Activated CD8-positive, alpha-beta memory T cell treated with anti-CD3 and anti-CD28 coated beads, Interleukin-2, amount 50 U/mL, for 24 hours (primary cell): ENCODE data around the gene CCDC148.

Source experiments
- DNase-seq: peaks from one replicate; pipeline ENCODE4 v3.0.0-alpha.2; 2020; ENCODE audit errors: extremely low read depth

The CCDC148 gene

DNA sequence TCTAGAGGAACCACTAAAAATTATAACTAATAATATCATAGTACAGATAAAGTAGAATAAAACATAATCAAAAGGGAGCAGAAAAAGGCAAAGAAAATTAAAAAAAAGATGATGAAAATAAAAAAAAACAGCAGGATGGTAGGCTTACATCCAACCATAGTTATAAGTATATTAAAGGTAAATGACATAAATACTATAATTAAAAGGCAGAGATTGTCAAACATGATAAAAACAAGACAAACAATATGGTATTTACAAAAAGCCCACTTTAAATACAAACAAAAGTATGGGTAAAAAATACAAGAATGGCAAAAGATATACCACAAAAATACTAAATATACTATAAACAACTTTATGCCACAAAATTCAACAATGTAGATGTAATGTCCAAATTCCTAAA, 24.4 kb downstream of the CCDC148 start:
- no peak for DNase-seq

DNA sequence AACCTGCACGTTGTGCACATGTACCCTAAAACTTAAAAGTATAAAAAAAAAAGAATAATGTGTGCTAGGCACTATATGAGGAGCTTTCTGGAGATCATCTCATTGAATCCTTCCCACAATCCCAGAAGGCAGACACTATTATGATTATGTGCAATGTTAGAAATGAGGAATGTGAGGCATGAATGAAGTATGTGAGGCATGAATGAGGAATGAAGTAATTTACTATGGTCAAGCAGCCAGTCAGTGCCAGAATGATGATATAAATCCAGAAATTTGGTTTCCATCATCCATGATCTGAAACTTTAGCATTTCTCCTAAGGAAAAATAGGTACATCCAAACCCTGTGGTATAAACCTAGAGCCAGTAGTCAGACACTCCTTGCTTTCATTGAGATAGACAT, 42.0 kb downstream of the CCDC148 start:
- DNase-seq, result no peak

DNA sequence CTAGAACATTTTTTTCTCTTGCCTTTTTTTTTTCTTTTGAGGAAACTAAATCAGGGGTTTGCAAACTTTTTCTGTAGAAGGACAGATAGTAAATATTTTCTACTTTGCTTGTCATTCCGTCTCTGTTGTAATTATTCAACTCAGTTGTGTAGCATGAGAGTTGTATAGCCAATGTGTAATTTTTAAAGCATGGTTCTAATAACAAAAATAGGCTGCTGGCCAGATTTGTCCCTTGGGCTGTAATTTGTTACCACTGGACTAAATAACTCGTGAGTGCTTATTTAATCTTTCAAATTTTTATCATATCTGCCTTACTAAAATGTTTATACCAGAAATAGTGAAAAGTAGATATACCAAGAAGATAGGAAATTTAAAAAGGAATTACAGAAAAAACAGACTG, 43.0 kb downstream of the CCDC148 start:
- DNase-seq, result no peak

DNA sequence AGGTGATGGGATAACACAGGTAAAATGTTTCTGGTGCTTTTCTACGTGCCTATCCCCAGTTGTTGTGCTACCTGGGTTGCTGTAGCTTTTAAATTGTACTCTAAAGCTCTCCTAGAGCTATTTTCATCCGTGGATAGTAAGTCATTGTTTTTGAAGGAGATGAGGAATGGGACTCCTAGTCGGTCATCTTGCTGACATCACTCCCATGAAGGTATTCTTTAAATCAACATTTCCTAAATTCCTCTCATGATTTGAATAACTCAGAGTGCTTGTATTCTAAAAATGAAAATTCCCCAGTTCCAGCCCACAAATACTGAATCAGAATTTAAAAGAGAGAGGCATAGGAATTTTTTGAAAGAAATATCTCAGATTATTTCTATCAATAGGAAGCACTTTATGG, 44.3 kb downstream of the CCDC148 start:
- DNase-seq, result no peak

DNA sequence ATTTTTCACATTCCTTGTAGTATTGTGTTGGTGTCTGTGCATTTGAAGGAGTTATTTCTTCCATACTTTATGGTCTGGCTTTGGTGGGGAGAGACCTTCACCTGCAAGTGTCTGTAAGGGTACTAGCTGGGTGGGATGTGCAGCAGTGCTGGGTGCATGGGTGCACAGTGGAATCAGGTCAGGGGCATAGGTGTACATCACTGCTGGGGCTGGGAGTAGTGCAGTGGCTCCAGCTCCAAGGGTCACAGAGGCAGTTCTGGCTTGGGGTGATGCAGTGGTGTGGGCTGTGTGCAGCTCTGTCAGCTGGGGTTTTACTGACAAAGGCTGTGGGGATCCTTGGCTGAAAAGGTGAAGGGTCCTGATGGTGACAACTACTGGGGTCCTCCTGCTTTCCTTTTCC, 44.8 kb downstream of the CCDC148 start:
- no peak for DNase-seq

DNA sequence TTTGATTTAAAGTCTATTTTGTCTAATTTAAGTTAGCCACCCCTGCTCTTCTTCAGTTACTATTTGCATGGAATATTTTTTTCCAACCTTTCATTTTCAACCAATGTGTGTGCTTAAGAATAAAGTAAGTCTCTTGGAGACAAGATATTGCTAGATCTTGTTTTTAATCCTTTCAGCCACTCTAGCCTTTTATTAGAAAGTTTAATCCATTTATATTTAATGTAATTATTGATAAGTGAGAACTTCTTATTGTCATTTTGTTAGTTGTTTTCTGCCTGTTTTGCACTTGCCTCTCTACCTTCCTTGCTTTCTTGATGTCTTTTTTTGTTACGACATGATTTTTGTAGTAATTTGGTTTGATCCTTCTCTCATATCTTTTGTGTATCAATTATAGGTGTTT, 46.4 kb downstream of the CCDC148 start:
- DNase-seq, result no peak

DNA sequence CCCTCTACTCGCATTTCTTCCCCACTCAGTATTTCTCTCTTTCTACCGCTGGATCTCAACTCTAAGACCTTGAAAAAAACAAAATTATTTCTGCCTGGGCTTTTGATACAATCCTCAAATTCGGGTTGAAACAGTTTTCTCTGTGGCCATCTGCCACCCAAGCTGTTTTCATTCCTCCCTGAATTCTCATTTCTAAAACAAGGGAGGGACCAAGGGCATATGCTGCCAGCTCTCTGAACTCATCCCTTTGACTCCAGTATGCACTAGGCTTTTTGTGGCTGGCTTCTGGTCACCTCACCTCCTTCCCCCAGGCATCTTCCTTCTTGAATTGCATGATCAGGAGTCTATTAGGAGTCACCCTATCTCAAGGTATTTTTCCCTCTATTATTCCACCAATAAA, 49.5 kb downstream of the CCDC148 start:
- no peak for DNase-seq

DNA sequence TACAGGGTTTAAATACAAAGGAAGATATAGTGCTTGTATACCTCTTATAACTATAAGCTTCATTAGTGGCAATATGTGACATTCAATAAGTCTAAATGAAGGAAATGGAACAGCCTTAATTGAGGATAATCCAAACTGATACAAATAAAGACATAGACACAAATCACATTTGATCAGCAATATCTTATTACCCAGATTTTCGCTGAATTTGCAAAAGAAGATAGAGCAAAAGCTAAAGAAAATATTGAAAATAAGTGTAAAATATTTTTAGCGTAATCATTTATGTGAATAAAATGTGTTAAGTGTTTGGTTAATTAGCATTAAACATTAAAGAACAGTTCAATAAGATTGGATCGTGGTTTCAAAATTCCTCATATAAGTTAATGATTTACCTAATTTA, 51.2 kb downstream of the CCDC148 start:
- DNase-seq, result no peak

DNA sequence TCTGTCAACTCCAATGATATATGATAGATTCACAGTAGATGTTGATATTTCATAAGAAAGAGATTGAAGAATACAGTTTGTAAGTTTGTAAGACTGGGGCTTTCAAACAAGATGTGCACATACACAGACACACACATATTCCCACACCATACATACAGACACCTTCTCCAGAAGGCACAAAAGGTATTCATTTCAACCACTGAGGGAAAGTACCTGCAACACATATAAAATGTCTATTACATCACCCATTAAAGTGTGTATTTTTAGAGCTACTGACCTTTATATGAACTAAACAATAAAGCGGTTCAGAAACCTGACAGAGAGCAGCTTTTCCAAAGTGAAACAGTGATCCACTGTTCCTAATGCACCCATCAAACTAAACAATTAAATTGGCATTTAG, 53.3 kb downstream of the CCDC148 start:
- DNase-seq, result no peak

DNA sequence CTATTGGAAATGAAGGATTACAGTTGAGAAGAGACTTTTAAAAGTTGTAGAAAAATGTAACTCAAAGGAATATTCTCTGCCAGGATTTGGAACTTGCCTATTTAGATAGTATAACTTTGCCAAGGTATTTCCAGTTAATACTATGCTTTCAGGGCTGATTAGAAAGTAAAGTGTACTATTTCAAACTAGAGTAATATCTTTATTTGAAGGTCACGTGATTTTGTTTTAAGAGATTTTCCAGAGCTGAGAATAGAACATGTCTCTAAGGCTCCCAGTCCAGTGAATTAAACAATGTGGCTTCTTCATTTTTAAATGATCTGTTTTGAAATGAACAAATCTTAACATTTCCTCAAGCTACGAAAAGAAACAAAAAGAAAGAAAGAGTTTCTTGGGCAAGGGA, 53.9 kb downstream of the CCDC148 start:
- no peak for DNase-seq

DNA sequence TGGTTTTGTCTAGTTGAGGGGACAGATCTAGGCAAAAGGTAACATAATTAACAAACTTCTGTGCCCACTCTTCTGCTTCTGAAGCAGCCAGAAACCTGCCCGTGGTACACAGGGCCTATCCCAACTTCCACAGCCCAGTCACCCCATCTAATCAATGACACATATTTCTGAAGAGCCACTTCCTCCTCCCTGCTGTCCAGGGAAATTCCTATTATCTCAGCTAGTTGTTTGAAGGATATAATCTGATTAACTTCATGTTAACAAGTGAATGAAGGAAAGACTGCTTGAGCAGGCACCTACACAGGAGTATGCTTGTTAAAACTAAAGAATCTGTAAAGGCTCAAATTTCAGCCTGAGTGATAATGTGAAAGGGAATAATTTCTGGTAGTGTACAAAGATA, 61.4 kb downstream of the CCDC148 start:
- DNase-seq, result no peak

DNA sequence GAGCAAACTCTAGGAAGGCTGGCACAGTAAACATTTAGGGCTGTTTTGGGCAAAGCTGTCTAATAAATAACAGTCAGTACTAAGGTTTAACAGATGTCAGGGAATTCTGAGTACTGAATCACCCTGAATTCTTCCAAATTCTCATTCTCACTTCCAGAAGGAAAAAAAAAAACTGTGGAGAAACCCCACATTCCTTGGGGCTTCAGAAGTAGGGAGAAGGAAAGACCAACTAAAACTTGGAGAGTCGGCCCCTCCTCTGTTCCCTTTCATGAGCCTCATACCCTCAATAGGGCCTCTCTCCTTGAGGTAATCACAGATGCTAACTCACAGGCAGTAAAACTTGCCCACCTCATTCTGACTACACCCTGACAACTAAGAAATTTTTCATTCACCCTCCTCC, 62.1 kb downstream of the CCDC148 start:
- DNase-seq, result no peak

DNA sequence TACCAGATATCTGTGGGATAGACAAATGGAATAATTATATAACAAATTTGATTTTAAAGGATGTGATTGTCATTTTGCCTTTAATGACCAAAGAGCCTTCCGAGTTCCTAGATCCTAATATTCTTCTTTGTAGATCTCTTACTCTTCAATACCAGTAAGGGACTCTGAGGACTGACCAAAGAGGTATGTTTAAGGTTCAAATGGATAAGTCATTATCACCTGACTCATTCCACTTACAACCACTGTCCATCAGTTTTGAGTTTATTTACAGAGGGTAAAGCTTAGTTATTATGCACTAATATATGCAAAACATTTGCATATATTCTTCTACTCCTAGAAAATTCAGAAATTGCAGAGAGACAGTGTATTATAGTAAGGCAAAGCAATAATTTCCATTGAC, 62.7 kb downstream of the CCDC148 start:
- DNase-seq, result no peak

DNA sequence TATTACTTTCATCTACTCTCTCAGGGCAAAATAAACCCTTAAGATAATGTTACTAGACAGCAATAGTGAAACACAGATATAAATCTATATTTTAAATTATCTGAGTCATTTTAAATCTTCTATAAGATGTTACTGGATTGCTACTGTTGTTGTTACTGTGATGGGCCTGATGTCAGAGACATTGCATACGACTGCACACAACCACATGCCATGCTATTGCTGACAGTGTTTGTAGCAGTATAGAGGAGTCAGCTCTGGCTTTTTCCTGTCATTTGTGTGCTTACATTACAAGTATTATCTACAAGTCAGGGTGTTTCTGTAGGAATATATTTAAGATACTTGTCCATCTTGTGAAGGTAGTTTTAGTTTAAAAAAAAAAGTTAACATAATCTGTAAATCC, 63.9 kb downstream of the CCDC148 start:
- no peak for DNase-seq

DNA sequence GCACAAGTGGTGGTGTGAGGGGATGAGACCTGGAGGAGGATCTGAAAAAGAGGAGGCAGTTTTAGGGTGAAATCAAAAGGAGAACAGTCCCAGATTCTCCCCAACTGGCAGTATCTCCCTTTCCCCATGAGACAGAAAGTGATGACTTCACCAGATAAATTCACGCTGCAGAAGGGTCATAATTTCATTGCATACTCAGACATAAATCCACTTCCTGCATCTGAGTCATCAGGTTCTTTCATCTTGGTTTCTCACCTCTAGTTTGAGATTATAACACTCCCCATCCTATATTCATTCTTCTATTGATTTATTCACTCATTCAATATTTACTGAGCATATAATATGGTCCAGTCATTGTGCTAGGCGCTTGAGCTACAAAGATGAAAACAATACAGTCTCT, 64.7 kb downstream of the CCDC148 start:
- no peak for DNase-seq

DNA sequence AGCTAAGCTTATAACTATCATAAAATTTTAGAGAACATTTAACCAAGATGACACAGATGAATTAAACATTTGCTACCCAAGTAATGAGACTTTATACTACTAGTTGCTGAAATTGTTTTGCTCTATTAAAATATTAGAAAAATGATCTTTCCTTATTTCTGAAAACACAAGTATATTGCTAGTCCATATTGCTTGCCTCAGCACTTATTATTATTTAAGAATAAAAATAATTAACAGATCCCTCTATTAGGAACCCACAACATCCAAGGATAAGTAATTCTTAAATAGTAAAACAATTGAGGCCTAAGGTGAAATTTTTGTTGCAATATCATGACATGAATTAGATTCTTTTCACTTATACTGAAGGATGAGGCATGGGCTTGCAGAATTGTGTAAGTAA, 65.2 kb downstream of the CCDC148 start:
- DNase-seq, result no peak

DNA sequence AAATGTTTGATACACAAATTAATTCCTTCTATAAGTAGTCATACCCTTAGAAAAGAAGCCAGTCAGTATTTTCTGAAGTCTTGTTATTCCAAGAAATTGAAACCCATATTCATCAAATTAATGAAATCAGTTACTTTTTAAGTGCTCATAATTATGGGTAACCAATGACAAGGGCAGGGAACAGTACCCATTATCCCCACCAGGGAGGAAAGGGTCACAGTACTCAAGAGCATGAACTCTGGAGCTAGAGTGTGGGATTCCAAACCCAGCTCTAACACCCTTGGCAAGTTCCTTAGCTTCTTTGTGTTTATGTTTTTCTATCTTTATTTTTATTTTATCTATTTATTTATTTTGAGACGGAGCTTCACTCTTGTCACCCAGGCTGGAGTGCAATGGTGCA, 68.4 kb downstream of the CCDC148 start:
- DNase-seq, result no peak

DNA sequence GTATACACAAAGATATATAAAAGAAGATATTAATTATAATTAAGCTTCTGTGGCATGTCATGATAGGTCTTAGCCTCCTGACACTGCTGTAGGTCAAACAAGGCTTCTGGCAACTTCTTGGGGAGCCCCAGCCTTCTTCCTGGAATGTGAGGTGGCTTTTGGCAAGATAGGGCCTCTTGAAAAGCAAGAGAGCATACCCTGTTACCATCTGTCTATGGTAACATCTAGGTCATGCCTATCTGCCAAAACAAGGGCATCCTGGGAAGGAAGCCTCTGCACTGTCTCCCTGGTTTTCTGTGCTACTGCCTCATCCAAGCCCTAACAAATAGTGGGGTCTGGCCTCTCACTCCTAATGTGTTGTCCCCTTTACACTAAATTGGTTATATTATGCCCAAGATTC, 70.9 kb downstream of the CCDC148 start:
- no peak for DNase-seq

DNA sequence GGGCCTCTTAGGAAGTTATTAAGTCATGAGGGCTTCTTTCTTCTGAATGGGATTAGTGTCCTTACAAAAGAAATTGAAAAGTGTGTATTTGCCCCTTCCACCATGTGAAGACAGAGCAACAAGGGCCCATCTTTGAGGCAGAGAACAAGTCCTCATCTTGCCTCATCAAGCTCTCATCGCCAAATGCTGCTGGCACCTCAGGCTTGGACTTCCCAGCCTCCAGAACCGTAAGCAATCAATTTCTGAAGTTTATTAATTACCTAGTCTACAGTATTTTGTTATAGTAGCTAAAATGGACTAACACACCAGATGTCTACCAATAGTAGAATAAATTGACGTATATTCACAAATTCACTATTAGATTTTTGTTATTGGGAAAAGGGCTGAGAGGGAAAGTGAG, 74.6 kb downstream of the CCDC148 start:
- no peak for DNase-seq

DNA sequence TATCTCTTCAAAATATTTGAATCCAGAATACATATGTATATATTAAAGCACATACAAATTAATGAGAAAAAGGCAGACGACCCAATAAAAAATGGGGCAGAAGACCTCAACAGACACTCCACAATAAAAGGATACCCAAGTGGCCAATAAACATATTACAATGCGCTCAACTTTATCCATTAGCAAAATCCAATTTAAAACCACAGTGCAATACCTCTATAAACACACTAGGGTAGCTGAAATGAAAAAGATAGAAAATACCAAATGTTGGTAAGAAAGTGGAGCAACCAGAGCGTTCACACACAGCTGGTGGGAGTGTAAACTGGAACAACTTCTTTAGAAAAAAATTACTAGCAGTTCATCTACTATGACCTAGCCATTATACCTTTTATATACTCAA, 75.3 kb downstream of the CCDC148 start:
- no peak for DNase-seq

DNA sequence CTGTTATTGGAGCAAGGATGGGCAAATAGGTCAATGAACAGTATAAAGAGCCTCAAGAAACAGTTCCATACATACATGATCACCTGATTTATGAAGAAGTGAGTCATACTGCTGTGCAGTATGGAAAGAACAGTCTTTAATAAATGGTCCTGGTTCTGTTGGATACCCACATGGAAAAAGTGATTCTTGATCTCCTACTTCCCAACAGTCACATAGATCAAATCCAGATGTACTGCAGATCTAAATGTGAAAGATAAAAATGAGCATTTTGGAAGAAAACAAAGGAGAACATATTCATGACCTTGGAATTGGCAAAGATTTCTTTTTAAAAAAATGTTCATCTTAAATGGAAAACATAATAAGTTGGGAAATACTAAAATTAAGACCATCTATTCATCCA, 75.8 kb downstream of the CCDC148 start:
- DNase-seq, result no peak

DNA sequence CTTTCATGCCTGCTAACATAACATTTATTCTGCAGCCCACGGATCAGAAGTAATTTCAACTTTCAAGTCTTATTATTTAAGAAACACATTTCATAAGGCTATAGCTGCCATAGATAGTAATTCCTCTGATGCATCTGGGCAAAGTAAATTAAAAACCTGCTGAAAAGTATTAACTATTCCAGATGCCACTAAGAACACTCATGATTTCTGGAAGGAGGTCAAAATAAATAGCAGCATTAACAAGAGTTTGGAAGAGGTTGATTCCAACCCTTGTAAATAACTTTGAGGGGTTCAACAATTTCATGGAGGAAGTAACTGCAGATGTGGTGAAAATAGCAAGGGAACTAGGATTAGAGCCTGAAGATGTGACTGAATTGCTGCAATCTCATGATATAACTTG, 77.6 kb downstream of the CCDC148 start:
- DNase-seq, result no peak

DNA sequence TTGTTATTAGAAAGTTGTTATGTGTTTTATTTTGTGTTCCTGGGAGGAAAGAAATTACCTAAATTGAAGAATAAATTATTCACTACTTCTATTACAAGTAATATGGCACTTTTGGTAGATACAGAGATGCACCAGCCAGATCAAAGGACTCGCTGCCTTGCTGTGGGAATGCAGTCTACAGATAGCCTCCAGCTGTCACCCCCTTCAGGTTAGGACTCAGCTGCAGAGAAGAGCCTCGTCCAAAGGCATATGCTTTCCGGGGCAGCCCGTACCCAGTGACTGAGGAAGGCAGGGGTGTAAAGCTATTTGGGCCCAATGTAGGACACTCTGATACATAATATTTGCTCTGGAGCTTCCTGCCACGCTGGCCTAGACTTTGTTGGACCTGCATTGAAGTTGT, 90.2 kb downstream of the CCDC148 start:
- no peak for DNase-seq

DNA sequence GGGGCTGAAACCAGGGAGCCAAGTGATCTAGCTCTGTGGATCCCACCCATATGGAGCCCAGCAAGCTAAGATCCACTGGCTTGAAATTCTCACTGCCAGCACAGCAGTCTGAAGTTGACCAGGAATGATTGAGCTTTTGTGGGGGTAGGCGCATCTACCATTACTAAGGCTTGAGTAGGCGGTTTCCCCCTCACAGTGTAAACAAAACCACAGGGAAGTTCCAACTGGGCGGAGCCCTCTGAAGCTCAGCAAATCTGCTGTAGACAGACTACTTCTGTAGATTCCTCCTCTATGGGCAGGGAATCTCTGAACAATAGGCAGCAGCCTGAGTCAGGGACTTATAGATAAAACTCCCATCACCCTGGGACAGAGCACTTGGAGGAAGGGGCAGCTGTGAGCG, 96.7 kb downstream of the CCDC148 start:
- no peak for DNase-seq

DNA sequence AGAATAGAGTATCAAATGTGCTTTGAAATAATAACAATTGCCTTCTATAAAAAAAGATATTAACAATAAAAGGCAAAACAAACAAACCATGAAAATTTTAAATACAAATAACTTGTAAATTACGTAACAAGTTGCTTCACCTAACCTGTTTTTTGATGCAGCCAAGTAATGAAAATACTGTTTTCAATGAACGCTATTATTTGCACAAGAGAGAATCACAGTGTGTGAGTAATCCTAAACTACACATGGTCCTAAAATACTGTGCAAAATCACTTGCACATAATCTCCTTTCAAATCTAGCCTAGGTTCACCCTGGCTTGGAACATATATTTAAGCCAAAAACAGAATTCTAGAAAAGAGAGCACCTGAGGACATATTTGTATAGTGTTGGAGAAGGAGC, 98.9 kb downstream of the CCDC148 start:
- DNase-seq, result no peak
